Skin epidermis (tissue), 12 donors: ENCODE results near the gene TOGARAM2.

ENCODE experiments used
- H3K27ac ChIP-seq, 21 experiments: fragments of 200-600 bp; sonication (generic) in 11 of 21; one replicate each; pipeline ENCODE4 v1.5.0; 2020; ENCODE audit warnings: mild to moderate bottlenecking in 3 of 21, inconsistent platforms in 2 of 21, moderate library complexity in 2 of 21
- H3K4me3 ChIP-seq, 7 experiments: fragments of 200-600 bp; sonication (generic) in 2 of 7; one replicate each; pipeline ENCODE4 v1.5.0; 2020; ENCODE audit warnings: inconsistent platforms in 2 of 7, mild to moderate bottlenecking in 2 of 7, moderate library complexity in 1 of 7

TOGARAM2 gene

GRCh38 chr2:28981016-28981441, at the start of gene TOGARAM2:
Gene TOGARAM2 (plus strand): TSS chr2:28981298. CDS start chr2:28994835, 13,537 bp downstream.
- Histone ChIP-seq H3K4me3 (no peak within 1 kb of the TSS), H3K27ac (peak within 1 kb of the TSS in 9 of 21 experiments; percentile 1 to 83 (median 34))

- Histone ChIP-seq H3K4me3 (no peak overlapping the region), H3K27ac (no peak overlapping the region)
Measured at GRCh38 chr2:28934769-28935168, 46.3 kb upstream of the TOGARAM2 start.

GRCh38 chr2:28941008-28941407, 40.1 kb upstream of the TOGARAM2 start:
- Histone ChIP-seq H3K27ac (no peak overlapping the region), H3K4me3 (no peak overlapping the region)

- Histone ChIP-seq H3K27ac (no peak overlapping the region), H3K4me3 (no peak overlapping the region)
Measured at GRCh38 chr2:28944535-28945248, 36.4 kb upstream of the TOGARAM2 start.

- H3K27ac ChIP-seq, result no peak overlapping the region
- H3K4me3 ChIP-seq, result no peak overlapping the region
Measured at GRCh38 chr2:28948160-28948559, 32.9 kb upstream of the TOGARAM2 start.

- H3K4me3 ChIP-seq, result no peak overlapping the region
Measured at GRCh38 chr2:28949190-28949589, 31.9 kb upstream of the TOGARAM2 start.

GRCh38 chr2:28949617-28950305, 31.3 kb upstream of the TOGARAM2 start:
- Histone ChIP-seq H3K4me3 (no peak overlapping the region), H3K27ac (no peak overlapping the region)

More at GRCh38 chr2:28949190-28949589, 31.9 kb upstream of the TOGARAM2 start:
- H3K27ac ChIP-seq, result no peak overlapping the region

GRCh38 chr2:28950941-28951630, 30.0 kb upstream of the TOGARAM2 start:
- no peak overlapping the region for H3K4me3 ChIP-seq
- H3K27ac ChIP-seq, result peak overlapping the region in 3 of 21 experiments; percentile 18 to 43 (median 32)

GRCh38 chr2:28951910-28952835, 28.9 kb upstream of the TOGARAM2 start:
- Histone ChIP-seq H3K27ac (peak overlapping the region in 11 of 21 experiments; percentile 6 to 69 (median 34)), H3K4me3 (no peak overlapping the region)

GRCh38 chr2:28952836-28953211, 28.3 kb upstream of the TOGARAM2 start:
- peak overlapping the region in 1 of 21 experiments; percentile 43 for H3K27ac ChIP-seq
- no peak overlapping the region for H3K4me3 ChIP-seq

- no peak overlapping the region for H3K4me3 ChIP-seq
Measured at GRCh38 chr2:28955467-28955866, 25.6 kb upstream of the TOGARAM2 start.

GRCh38 chr2:28956415-28956826, 24.7 kb upstream of the TOGARAM2 start:
- Histone ChIP-seq H3K27ac (no peak overlapping the region), H3K4me3 (no peak overlapping the region)

More at GRCh38 chr2:28955467-28955866, 25.6 kb upstream of the TOGARAM2 start:
- H3K27ac ChIP-seq, result no peak overlapping the region

- Histone ChIP-seq H3K4me3 (no peak overlapping the region), H3K27ac (no peak overlapping the region)
Measured at GRCh38 chr2:28956890-28957289, 24.2 kb upstream of the TOGARAM2 start.

- Histone ChIP-seq H3K27ac (no peak overlapping the region), H3K4me3 (no peak overlapping the region)
Measured at GRCh38 chr2:28958689-28959088, 22.4 kb upstream of the TOGARAM2 start.

- H3K27ac ChIP-seq, result no peak overlapping the region
- H3K4me3 ChIP-seq, result no peak overlapping the region
Measured at GRCh38 chr2:28960401-28960800, 20.7 kb upstream of the TOGARAM2 start.

- Histone ChIP-seq H3K27ac (no peak overlapping the region), H3K4me3 (no peak overlapping the region)
Measured at GRCh38 chr2:28962505-28962904, 18.6 kb upstream of the TOGARAM2 start.

- Histone ChIP-seq H3K27ac (no peak overlapping the region), H3K4me3 (no peak overlapping the region)
Measured at GRCh38 chr2:28970464-28971160, 10.5 kb upstream of the TOGARAM2 start.

GRCh38 chr2:28972778-28973335, 8.2 kb upstream of the TOGARAM2 start:
- no peak overlapping the region for H3K27ac ChIP-seq

GRCh38 chr2:28974252-28974651, 6.8 kb upstream of the TOGARAM2 start:
- H3K4me3 ChIP-seq, result no peak overlapping the region
- no peak overlapping the region for H3K27ac ChIP-seq

More at GRCh38 chr2:28972778-28973335, 8.2 kb upstream of the TOGARAM2 start:
- H3K4me3 ChIP-seq, result no peak overlapping the region
